Right ventricle myocardium superior (tissue), 1 donor: ENCODE data around the gene ZNF100. TPM values are rescaled to one million over a fixed set of nuclear protein-coding genes. Genes with fewer than 3 reads are reported as not detected.

Source experiments
- total RNA-seq: library from RNA; stranded (reverse); fragmentation: NEBNext Ultra II Directional; extraction: Animal tissue kit (Norgen Biotek cat#: 25700); gene quantifications from one replicate; pipeline ENCODE4 v1.2.1, GENCODE V29; 2021
- donor health status: DM: no; HTN: yes; CAD: no; lungs with severe emphysema.

Gene ZNF100
- total RNA-seq, 1 donor from 2014 or later, result 8.0 TPM

Other genes with a start within 250 kb of the ZNF100 start
- 4.5 TPM for gene ZNF43, start 68.6 kb upstream of the ZNF100 start, total RNA-seq
- 20.7 TPM for gene ZNF208, start 243.4 kb upstream of the ZNF100 start, total RNA-seq